Brain pericyte (primary cell): ENCODE measurements around the gene KLHL40.
"Not testable (repeated sequence)": the region's sequence is repeated elsewhere in the genome, so short reads cannot be mapped to it uniquely, and the experiment has no call there.

ENCODE experiments used
- DNase-seq: peaks from one replicate; pipeline ENCODE4 v3.0.0-alpha.2; 2012; ENCODE audit warnings: low read depth, low spot score

The KLHL40 gene

DNA sequence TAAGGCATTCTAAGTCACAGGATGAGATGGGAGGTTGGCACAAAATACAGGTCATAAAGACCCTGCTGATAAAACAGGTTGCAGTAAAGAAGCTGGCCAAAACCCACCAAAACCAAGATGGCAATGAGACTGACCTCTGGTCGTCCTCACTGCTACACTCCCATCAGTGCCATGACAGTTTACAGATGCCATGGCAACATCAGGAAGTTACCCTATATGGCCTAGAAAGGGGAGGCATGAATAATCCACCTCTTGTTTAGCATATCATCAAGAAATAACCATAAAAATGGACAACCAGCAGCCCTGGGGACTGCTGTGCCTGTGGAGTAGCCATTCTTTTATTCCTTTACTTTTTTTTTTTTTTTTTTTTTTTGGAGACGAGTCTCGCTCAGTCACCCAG lies 37.1 kb downstream of the KLHL40 start:
- not testable (repeated sequence) for DNase-seq

DNA sequence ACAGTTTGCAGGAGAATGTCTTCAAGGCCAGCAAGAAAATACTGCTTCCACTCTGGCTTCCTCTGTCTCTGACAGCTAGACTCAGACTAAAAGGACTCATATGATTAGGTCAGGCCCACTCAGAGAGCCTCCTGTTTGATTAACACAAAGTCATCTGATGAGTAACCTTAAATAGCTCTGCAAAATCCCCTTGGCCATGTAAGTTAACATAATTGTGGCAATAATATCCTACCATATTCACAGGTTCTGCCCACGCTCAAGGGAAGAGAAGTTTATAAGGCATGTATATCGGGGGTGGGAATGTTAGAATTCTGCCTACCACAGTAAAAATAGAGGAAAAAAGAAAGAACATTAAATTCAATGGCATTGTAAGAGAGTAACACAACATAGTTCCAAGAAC lies 37.9 kb downstream of the KLHL40 start:
- no peak for DNase-seq

DNA sequence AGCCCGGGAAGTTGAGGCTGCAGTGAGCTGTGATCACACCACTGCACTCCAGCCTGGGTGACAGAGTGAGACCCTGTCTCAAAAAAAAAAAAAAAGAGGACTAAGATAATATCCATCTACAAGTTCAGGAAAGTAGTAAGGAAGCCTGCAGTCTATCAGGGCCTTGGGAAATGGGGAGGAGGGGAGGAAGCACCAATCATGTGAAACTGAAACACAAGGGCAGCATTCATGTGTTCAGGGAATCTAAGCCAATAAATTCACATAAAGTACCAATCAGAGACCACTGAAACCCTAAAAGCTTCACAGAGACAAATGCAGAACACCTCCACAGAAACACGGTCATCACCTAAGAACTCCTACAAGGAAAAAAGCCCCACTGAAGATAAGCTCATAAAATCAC lies 40.1 kb downstream of the KLHL40 start:
- no peak for DNase-seq

DNA sequence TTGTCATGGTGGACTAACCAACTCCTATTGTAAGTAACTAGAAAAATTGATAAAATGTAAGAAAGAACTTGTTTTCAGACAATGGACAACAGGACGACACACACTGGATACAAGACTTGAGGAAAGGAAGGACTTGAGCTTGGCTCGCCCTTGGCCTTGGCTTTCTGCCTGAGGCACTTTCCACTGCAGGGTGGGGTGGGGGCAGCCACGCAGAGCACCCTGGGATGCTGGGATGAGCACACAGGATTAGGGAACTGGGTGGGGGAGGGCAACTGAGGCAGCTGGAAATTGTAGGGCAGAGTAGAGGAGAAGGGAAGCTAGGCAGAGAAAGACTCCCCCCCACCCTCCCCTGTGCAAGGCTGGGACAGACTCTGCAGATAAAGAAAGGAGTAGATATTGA lies 42.7 kb downstream of the KLHL40 start:
- no peak for DNase-seq

DNA sequence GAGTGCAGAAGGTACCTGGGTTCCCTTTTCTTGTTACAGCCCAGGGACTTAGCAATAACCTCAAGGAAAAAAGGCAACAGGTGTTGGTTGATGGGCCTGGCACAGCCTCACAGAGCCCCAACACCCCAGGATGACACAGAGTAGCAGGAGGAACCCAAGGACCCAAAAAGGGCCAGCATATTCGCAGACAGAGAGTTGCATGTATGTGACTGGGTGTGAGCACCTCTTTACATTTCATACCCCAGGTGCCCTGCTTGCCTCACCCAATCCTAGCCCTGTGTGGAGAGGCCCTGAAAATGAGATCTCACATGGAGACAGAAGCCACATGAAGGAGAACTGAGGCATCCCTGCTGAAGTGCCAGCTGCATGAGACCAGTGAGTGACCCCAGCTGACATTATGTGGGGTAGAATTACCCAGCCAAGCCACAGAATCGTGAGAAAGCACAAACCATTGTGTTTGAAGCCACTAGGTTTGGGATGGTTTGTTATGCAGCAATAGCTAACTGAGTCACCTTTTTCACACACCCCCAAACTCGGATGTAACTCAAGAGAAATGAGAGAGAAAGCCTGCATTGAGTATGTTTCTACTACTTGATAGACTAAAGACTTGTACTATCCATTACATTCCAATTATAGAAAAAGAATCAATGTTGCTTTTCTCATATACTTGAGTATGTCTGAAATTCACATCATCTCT lies 43.5 kb downstream of the KLHL40 start:
- DNase-seq, result no peak

DNA sequence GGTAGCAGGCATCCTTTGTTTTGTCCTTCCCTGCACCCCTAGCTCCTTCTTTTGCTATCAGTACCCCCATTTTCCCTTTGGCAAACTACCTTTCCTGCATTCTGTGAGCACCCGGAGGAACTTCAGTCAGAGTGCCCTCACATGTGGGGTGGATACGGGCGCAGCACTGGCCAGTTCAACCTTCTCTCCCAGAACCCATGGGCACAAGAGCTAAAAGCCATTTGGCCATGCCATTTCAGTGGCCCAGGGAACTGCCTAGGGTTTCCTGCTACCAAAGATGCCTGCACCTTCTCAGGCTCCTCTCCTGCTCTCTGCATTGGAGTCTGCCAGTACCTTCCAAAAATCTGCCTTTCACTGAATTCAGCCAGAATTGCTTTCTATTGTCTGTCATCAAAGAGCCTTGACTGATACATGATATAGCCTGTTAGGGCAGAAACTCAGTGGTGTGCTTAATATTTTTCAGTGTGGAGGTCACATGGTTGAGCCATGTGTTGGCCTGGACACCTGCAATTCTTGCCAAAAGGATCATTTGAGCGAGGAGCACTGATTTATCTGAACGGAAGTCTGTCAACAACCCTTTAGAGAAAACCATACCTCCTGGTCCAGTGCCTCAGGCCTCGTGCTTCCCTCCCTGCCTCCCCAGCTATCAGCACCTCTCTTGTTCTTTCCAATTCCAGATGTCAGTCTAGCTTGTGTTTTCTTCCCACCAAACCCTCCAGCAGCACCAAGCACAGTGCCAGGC lies 44.2 kb downstream of the KLHL40 start:
- no peak for DNase-seq

DNA sequence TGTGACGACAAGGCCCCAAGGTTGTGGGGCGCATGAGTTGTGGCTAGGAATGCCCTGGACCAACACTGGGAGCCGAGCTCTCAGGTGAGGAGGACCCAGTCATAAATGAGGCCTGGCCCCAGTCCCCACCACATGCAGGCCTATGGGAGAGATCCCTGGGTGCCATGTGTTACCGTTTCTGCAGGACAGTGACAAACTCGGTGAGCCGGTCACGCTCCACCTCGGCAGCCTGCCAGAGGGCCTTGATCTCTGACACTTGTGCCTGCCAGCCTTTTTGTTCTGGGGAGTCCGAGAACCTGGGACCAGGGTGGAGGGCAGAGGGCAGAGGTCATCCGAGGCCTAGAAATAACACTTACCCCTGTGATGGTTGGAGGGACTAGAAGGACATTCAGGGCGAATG lies 45.0 kb downstream of the KLHL40 start:
- no peak for DNase-seq

DNA sequence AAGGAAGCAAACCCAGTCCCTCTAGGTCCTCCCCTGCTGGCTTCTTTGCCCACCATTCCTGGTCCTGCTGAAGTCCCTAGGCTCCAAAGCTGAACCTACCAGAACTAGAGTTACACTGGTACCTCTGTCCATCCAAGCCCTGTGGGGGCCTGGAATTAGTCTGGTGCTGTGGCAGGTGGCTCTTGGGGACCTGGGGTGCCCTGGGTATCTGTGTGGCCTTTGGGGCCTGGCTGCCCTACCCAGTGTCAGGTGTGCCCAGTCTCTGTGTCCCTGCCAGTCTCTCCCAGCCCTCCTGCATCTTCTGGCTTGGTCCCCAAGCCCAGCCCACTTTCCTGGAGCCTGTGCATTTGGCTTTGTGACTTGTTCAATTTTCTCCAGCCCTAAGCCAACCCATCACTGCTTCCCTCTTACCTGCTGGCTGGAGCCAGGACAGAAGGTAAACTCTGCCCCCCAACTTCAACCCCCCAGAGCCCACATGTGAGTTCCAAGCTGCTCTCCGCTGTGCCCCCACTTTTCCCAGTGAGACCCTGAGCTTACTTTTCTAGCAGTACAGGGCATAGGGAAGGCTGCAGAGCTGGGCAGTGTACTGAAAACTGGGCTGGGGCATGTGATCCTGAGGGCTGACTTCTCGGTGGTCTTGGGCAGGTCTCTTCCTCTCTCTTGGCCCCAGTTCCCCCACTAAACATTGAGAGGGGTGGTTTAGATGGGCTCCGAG lies 45.5 kb downstream of the KLHL40 start:
- DNase-seq, result no peak

DNA sequence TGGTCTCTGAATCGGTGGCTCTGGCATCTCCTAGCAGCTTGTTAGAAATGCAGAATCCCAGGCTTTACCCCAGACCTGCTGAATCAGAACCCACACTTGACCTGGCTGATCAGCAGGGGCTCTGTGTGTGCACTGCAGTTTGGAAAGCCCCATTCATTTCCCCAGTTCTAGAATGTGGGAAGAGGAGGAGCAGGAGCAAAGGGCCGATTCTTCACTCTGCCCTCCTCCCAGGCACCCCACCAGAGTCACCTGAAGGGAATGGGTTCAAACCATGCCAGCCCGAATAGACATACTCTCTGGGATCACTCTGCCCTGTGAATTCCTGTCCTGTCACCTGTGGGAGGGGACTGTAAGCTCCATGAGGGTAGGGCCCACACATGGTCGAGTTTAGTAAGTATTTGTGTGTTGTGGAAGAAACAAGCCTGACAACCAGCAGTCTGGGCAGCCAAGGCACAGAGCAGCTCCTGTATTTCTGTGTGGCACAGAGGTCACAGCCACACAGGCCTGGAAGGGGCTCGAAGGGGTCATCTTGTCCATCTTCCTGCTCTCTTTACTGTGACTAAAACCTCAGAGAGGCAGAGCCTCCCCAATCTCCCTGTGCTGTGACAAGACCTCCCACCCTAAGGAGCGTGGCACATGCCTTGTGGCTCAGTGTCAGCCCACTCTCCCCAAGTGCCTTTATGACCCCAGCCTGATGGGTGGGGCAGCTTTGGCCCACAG lies 46.3 kb downstream of the KLHL40 start:
- no peak for DNase-seq

DNA sequence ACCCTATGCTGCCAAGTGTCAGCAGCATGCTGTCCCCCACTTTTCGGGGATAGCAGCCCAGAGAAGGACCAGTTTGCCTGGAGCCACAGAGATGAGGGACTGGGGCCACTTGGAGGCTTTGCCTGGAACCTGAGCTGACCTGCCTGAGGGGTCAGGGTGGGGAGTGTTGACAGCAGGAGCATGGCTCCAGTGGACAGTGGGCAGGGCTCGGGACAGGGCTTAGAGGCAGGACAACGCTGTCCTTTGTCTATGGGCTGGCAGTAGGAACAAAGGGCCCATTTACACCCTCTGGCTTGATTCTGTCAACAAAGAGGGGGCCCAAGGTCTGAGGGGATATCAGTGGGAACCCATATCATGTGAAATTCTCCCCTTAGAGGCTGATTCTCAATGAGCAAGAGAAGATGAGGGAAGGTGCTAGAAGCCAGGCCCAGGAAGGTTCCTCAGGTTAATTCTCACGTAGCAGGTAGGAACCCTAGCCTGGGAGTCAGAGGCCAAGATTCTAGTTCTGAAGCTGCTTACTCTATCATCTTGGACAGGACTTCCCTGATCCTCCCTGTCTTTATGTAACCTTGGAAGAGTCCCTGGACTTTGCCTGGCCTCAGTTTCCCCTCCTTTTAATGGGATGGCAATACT lies 47.0 kb downstream of the KLHL40 start:
- no peak for DNase-seq

DNA sequence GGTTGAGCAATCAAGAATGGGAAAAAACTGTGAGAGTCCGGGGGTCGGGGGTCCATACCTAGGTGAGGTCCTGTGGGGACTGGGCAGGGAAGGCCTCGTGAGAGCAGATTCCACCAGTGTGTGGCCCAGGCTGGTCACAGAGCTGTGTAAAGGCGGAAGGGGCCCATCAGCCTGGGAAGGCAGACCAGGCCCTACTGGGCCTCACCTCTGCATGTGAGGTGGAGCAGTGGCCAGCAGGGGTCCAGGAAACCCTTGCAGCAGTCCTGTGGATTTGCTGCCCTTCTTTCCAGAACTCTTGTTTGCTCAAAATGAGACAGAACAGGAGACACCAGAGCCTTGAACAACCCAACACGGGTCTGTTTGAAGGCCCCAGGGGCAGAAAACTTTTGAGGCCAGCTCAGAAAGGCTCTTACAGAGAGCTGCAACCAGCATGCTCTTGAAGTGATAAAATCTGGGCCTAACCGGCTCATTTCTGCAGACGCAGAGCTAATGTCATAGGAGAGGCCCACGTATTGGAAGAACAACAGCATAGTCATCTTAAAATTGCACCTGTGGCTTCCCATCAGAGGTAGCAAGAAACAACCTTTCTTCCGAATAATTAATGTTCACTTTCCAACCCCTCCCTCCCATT lies 47.6 kb downstream of the KLHL40 start:
- no peak for DNase-seq

DNA sequence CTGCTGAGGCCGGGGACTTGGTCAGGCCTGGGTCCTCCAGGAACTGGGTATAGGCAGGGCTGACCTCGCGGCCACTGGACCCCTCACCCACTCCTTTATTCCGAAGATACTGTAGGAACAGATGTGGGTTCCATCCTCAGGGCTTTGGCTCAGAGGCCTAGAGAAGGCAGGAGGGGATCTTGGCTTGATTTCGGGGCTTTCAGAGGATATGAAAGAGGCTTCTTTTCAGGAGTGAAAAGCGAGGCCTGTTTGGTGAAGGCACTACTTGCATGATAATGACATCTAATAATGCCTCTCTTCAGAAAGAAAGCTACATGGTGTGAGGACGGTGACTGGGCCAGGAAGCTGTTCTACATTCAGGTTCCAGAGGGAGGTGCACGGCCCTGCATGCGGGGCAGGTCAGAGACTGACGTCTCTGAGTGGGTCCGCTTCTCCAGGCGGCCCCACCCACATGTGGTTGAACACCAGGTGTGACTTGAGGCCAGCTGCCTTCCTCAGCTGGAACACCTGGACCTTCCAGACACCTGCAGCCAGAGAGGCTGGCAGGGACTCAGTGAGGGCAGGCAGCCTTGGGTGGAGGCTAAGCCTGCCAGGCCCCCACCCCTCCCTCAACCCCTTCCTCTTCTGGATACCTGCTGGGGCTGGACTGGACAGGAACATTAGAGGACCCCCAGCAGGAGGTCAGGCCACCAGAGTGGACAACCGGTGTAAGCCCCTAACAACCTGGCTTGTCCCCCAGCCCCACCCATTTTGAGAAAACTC lies 48.3 kb downstream of the KLHL40 start:
- DNase-seq, result no peak

DNA sequence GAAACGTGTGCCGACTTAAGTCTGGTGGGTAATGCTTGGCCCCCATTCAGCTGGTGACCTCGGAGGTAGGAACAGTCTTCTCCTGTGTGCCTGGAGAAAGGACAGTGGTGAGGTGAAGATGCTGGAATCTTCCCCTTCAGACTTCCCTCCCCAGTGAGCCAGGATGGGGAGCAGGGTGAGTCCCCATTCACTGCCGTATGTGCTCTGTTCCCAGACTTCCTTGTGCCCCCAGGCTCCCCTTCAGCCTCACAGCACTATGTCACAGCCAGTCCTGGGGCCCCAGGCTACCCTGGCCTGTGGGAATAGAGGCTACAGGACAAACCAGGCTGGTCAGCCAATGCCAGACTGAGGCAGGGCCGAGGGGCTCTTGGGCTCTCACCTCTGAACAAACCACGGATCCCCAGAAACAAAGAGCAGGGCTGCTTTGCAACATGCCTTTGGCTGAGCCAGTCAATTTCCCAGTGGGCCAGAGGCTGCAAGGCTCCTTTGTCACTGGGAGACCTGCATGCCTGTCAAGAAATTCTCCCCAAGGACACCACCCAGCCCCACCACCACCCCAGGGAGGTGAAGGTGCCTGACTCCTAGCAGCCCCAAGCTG lies 49.0 kb downstream of the KLHL40 start:
- DNase-seq, result no peak

DNA sequence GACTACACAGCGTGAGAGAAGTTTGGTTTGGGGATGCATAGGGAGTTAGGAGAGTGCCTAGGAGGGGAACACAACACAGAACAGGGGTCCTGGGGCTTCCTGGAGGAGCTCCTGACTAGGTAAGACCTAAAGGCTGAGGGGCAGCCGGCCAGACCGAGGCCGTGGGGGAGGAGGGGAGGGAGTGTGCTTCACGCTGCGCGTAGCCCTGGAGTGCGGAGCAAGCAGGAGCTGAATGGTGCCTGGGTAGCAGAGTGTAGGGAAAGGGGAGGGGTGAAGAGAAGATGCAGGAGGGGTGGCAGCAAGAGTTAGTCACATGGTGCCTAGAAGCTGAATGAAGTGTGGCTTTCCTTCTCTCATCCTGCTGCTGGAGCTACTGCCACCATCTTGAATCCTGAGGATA lies 49.7 kb downstream of the KLHL40 start:
- DNase-seq, result no peak

DNA sequence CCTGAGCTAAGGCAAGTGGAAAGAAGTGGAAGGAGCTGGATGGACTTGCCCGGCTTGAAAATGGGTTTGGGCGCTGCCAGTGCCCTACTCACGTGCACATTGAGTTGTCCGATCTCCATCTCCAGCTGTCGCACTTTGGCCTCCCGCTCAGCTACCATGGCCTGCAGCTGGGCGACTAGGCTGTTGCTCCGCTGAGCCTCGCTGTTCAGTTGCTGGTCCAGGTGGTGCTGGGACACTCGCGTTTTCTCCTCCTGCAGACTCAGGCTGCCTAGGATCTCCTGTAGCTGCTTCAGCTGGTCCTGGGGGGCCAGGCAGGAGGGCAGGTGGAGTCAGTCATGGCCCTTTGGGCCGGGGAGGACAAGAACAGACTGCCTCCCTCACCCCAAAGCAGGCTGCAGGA lies 50.3 kb downstream of the KLHL40 start:
- DNase-seq, result no peak

DNA sequence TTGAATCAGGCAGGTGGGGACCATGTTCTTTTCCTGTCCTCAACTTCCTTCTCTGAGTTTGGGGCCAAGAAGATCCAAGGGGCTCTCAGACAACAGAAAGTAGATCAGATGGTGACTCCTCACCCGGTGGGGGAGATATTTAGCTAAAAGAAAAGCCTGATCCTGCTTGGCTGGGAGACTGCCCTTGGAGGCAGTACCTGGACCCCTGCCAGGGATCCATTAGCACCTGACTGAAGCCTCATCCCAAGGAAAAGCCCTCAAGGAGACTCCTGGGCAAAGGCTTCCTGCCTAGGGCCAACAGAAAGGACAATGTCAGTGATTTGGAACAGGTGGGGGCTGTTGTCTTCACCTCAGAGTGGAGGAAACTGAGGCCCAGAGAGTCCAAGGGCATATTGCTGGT lies 50.7 kb downstream of the KLHL40 start:
- DNase-seq, result no peak

DNA sequence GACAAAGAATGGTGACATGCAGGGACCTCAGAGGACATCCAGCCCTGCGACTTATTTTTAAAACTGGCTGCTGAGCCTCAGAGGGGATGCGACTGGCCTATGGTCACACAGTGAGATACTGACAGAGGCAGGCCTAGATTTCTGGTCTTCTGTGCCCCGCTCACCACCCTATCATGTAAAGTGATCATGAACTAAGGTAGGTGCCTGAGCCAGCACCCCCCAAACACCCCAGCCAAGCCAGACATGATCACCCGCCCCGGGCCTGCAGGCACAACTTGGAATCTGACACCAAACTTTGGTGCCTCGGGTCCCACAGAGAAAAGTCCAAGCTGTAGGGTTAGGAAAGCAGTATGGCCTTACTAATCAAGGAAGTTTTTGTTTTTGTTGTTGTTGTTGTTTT lies 51.2 kb downstream of the KLHL40 start:
- DNase-seq, result no peak

DNA sequence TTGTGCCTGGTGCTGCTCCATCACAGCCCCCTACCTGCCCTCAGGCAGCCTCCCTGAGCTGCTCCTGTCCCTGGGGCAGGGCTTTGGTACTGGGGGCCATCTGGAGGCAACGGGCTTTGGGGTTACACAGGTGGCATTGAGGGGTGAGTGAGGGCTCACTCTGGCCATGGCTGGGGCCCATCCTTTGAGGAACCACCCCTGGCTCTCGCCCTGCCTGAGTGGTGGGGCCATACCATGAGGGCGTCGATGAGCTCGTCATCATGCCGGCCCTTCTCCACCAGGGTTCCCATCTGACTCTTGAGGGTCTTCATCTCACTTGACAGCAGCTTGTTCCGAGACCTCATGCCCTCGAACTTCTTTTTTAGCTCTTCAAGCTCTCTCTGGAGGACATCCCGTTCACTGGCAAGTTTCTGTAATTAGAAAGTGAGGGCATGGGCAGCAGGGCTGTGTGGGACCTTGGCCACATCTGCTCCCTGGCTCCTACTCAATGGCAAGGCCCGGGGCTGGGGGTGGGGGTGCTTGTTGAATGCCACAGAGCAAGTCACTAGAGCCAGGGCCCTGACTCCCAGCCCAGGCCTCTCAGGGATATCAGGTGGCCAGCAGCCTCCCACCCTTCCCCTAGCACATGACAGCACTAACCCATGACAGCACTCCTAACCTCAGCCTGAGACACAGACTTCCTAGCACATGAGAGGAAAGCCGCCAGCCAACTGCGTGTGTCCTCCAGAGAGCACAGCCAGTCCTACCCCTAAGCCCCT lies 54.2 kb downstream of the KLHL40 start:
- no peak for DNase-seq

DNA sequence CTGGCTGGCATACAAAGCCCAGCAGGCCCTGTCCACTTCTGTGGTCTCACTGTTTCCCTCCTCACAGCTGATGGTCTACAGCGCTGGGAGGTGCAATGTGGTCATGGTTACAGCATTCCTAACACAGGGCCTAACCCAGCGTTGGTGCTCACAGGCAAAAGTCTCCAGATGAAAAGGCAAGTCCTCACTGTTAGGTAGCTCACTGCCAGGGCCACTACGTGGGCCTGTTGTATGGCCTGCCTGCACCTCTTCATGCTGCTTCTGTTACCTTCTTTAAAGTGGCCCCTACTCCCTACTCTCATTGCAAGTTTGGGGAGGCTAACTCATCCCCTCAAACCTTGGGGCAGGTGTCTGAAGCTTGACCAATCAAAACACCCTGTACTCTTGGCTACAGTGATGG lies 56.5 kb downstream of the KLHL40 start:
- no peak for DNase-seq
